DMS153 (cell line): ENCODE data around the gene CEP44.
"Not testable (repeated sequence)": the region's sequence is repeated elsewhere in the genome, so short reads cannot be mapped to it uniquely, and the experiment has no call there.

Experiments used
- DNase-seq: peaks from one replicate; lab custom pipeline; 2025; lab: John Stamatoyannopoulos, UW

The CEP44 gene

GRCh38 chr4:174324236-174324635 lies 40.5 kb downstream of the CEP44 start:
- DNase-seq, result no peak

GRCh38 chr4:174324725-174325124 lies 41.0 kb downstream of the CEP44 start:
- DNase-seq, result no peak

GRCh38 chr4:174332741-174333493 lies 49.2 kb downstream of the CEP44 start:
- DNase-seq, result no peak

- no peak for DNase-seq
These were observed 50.9 kb downstream of the CEP44 start for GRCh38 chr4:174334628-174335027.

GRCh38 chr4:174340714-174341113 lies 57.0 kb downstream of the CEP44 start:
- no peak for DNase-seq

GRCh38 chr4:174349156-174349555 lies 65.4 kb downstream of the CEP44 start:
- no peak for DNase-seq

- no peak for DNase-seq
These were observed 68.5 kb downstream of the CEP44 start for GRCh38 chr4:174352061-174352819.

GRCh38 chr4:174357321-174357720 lies 73.6 kb downstream of the CEP44 start:
- no peak for DNase-seq

- DNase-seq, result no peak
These were observed 74.7 kb downstream of the CEP44 start for GRCh38 chr4:174358410-174358809.

GRCh38 chr4:174358829-174359228 lies 75.1 kb downstream of the CEP44 start:
- DNase-seq, result no peak

- no peak for DNase-seq
These were observed 78.6 kb downstream of the CEP44 start for GRCh38 chr4:174362340-174362739.

GRCh38 chr4:174363782-174364181 lies 80.1 kb downstream of the CEP44 start:
- not testable (repeated sequence) for DNase-seq

- DNase-seq, result no peak
These were observed 81.4 kb downstream of the CEP44 start for GRCh38 chr4:174365018-174365587.

GRCh38 chr4:174369985-174370384 lies 86.3 kb downstream of the CEP44 start:
- DNase-seq, result no peak

GRCh38 chr4:174373821-174374220 lies 90.1 kb downstream of the CEP44 start:
- no peak for DNase-seq

- DNase-seq, result no peak
These were observed 91.7 kb downstream of the CEP44 start for GRCh38 chr4:174375422-174375821.

GRCh38 chr4:174377613-174378012 lies 93.9 kb downstream of the CEP44 start:
- DNase-seq, result no peak

GRCh38 chr4:174378951-174379350 lies 95.2 kb downstream of the CEP44 start:
- no peak for DNase-seq

- not testable (repeated sequence) for DNase-seq
These were observed 96.5 kb downstream of the CEP44 start for GRCh38 chr4:174380206-174380605.

GRCh38 chr4:174380699-174381439 lies 97.2 kb downstream of the CEP44 start:
- DNase-seq, result no peak

GRCh38 chr4:174381440-174381800 lies 97.7 kb downstream of the CEP44 start:
- DNase-seq, result no peak
